Testis (tissue), 3 donors: ENCODE data around the gene ST6GALNAC5. TPM values are rescaled to one million over a fixed set of nuclear protein-coding genes. Genes with fewer than 3 reads are reported as not detected.
A peak's percentile ranks its signal among the peaks of the same experiment; 100 is the strongest.

ENCODE experiments used
- DNase-seq: peaks from one replicate; pipeline ENCODE4 v3.0.0-alpha.2; 2019
- H3K27ac ChIP-seq, 2 donors: fragments of 200-600 bp; sonication (generic); one replicate each; pipeline ENCODE4 v1.5.1; 2019
- H3K27me3 ChIP-seq: fragments of 200-600 bp; sonication (generic); one replicate; pipeline ENCODE4 v1.5.1; 2019
- H3K36me3 ChIP-seq: fragments of 200-600 bp; sonication (generic); one replicate; pipeline ENCODE4 v1.5.1; 2017; ENCODE audit warnings: low read depth; ENCODE audit errors: missing control alignments
- H3K4me1 ChIP-seq: fragments of 200-600 bp; sonication (generic); one replicate; pipeline ENCODE4 v1.5.1; 2019
- H3K4me3 ChIP-seq, 2 donors: fragments of 200-600 bp; sonication (generic); one replicate each; pipeline ENCODE4 v1.5.1; 2017 to 2019
- H3K9me3 ChIP-seq: fragments of 200-600 bp; sonication (generic); one replicate; pipeline ENCODE4 v1.5.1; 2017
- POLR2A ChIP-seq: fragments of 450-650 bp; IDR thresholded peaks from one replicate; pipeline ENCODE4 v1.6.1; 2017; ENCODE audit warnings: antibody characterized with exemption, mild to moderate bottlenecking, moderate library complexity
- WGBS, 2 donors: methylation state at CpG; one replicate each; pipeline ENCODE4 v1.1.5; 2018; 5-methylcytosine and 5-hydroxymethylcytosine counted together
- intact Hi-C: fragments of 100-400 bp; cut with DNase I; formaldehyde crosslinking; loops from one replicate; pipeline ENCODE4 v1.15.1; 2023; ENCODE audit warnings: low total_unique reads
- polyA plus RNA-seq: library from polyadenylated mRNA; stranded (reverse); fragments of 350-450 nt; fragmentation: Illumina TruSeq; extraction: RNeasy Lipid Tissue Mini Kit (QIAGEN cat#74804); gene quantifications from one replicate; pipeline ENCODE4 v1.2.3, GENCODE V29; 2014; ENCODE audit warnings: low read depth, low replicate concordance; ENCODE audit not compliant: insufficient read depth
- total RNA-seq, 2 donors: library from RNA; depleted of rRNA; stranded (reverse); fragments of >200 nt; gene quantifications; one replicate each; pipeline ENCODE4 v1.2.3, GENCODE V29; 2016
- TF ChIP-seq, protein P1 (sequence below), 3 experiments: fragments of 450-650 bp in 2 of 3; fragments of 200-600 bp in 1 of 3; sonication (generic) in 1 of 3; IDR thresholded peaks; one replicate each; pipeline ENCODE4 v1.5.1; 2016 to 2019; ENCODE audit warnings: antibody characterized with exemption in 3 of 3, mild to moderate bottlenecking in 2 of 3, moderate library complexity in 1 of 3

ST6GALNAC5 gene
- total and polyA plus RNA-seq, 3 donors from 2014 or later: 3.1 to 26.6 (median 11.1) TPM

DNA sequence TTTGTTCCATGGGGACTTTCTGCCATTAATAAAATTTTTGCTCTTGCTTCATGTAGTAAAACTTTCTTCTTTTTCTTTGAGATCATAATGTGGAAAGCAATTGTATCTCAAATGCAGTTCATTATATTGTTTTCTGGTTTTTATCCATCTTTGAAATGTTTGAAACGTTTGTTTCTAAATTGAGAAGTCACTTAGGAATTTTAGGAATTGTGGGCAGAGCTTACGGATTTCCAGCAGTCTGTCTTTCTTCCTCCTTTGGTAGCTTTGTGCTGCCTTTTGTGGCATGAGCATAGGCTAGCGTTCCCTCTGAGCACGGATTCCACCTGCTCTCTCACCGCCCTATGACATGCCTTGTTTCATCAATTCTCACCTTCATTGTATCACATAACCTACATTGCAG lies 2.9 kb upstream of the ST6GALNAC5 start:
- Histone ChIP-seq H3K4me1 (no peaks in the 10 kb centered on the region), H3K36me3 (no peaks in the 10 kb centered on the region), H3K27ac (no peak overlapping the region), H3K4me3 (no peak overlapping the region), H3K27me3 (no peaks in the 10 kb centered on the region), H3K9me3 (no peaks in the 10 kb centered on the region)
- WGBS, 2 donors: 79 to 83% methylated on average over 5 of the region's 5 CpGs
- no peak for DNase-seq
- intact Hi-C loops: no loop called here
- TF ChIP-seq POLR2A: no peak
- TF ChIP-seq, protein P1, sequence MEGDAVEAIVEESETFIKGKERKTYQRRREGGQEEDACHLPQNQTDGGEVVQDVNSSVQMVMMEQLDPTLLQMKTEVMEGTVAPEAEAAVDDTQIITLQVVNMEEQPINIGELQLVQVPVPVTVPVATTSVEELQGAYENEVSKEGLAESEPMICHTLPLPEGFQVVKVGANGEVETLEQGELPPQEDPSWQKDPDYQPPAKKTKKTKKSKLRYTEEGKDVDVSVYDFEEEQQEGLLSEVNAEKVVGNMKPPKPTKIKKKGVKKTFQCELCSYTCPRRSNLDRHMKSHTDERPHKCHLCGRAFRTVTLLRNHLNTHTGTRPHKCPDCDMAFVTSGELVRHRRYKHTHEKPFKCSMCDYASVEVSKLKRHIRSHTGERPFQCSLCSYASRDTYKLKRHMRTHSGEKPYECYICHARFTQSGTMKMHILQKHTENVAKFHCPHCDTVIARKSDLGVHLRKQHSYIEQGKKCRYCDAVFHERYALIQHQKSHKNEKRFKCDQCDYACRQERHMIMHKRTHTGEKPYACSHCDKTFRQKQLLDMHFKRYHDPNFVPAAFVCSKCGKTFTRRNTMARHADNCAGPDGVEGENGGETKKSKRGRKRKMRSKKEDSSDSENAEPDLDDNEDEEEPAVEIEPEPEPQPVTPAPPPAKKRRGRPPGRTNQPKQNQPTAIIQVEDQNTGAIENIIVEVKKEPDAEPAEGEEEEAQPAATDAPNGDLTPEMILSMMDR (IDR thresholded peaks at IDR 0.05): no peak

DNA sequence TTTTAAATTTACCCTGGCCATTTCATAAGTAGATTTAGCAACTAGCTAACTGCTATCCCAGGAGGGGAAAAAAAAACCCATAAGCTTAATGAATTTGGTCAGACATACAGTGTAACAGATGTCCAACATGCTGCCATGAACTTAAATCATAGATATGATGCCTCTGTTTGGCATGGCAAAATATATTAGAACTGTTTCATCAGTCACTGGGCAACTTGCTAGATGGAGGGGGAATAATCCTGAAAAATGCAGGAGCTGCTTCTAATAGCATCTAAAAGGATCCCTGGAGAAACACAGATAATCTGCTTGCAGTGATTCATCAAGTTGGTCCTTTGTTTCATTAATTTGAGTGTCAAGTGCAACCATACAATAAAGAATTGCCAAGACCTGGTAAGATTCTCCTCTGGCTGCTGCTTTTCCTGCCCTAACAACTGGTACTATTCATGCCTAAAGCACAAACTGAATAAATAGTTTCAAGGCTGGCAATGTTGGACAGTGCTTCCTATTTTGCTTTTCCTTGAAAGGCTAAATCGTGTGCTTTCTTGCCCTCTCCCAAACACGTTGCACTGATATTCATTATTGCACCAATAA lies 1.5 kb upstream of the ST6GALNAC5 start:
- H3K36me3 ChIP-seq: no peaks in the 10 kb centered on the region
- H3K27ac ChIP-seq: no peak overlapping the region
- H3K4me3 ChIP-seq: no peak overlapping the region
- DNase-seq: no peak
- H3K9me3 ChIP-seq: no peaks in the 10 kb centered on the region
- 53 to 75% methylated on average over 2 of the region's 2 CpGs for WGBS, 2 donors
- H3K27me3 ChIP-seq: no peaks in the 10 kb centered on the region
- no peak for TF ChIP-seq POLR2A
- TF ChIP-seq, protein P1 (IDR thresholded peaks at IDR 0.05): no peak
- H3K4me1 ChIP-seq: no peaks in the 10 kb centered on the region
- intact Hi-C loops: no loop called here

DNA sequence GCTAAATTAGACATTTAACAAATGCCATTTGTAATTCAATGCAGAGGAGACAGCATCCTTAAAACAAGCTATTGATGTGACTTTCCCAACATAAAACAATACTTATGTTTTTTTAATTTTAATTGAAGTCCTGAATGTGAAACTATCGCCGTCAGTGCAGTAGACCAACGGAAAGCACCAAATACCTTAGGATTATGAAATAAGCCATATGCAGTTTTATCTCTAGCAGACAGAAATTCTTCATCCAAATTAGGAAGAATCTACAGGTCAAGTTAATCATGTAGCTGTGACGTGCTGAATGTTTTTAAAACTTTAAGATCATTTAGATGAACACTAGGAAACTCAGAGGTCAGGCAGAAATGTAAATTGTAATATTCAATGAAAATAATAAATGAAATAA lies 714 bp upstream of the ST6GALNAC5 start:
- Histone ChIP-seq H3K9me3 (no peaks in the 10 kb centered on the region), H3K4me1 (no peaks in the 10 kb centered on the region), H3K36me3 (no peaks in the 10 kb centered on the region), H3K27ac (no peak overlapping the region), H3K27me3 (no peaks in the 10 kb centered on the region), H3K4me3 (no peak overlapping the region)
- 71 to 78% methylated on average over 4 of the region's 4 CpGs for WGBS, 2 donors
- intact Hi-C loops: no loop called here
- no peak for DNase-seq
- TF ChIP-seq POLR2A: no peak
- TF ChIP-seq, protein P1 (IDR thresholded peaks at IDR 0.05): no peak

DNA sequence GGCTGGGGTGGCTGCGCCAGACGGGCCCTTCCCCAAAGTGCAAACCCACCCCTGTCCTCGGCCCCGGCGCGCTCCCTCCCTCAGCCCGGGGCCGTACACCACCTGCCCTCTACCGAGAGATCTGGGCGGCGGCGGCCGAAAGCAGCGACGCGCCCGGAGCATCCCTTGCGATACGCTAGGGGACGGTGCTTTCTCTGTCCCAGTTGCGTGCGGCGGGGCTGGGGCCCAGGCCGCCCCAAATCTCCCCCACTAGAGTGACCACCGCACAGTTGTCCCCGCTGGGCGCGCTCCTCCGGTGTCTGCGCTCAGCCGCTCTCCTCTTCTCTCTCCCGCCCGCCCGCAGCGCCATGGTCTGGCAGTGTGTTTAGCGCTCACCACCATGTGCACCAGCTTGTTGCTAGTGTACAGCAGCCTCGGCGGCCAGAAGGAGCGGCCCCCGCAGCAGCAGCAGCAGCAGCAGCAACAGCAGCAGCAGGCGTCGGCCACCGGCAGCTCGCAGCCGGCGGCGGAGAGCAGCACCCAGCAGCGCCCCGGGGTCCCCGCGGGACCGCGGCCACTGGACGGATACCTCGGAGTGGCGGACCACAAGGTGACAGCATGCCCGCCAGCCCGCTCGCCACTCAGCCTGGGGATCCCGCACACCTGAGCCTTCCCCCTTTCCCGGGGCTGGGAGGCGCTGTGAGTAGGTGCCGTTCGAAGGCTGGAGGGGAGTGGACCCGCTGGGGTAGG lies 1.0 kb downstream of the ST6GALNAC5 start:
- Histone ChIP-seq H3K27ac (no peak overlapping the region), H3K9me3 (no peaks in the 10 kb centered on the region), H3K4me3 (peak overlapping the region; percentile 36 to 60), H3K4me1 (no peaks in the 10 kb centered on the region), H3K27me3 (no peaks in the 10 kb centered on the region), H3K36me3 (no peaks in the 10 kb centered on the region)
- 3 to 6% methylated on average over 21 to 57 of the region's 65 CpGs for WGBS, 2 donors
- intact Hi-C loops: no loop called here
- TF ChIP-seq POLR2A: no peak
- TF ChIP-seq, protein P1 (IDR thresholded peaks at IDR 0.05): no peak
- DNase-seq: peak; percentile 76

DNA sequence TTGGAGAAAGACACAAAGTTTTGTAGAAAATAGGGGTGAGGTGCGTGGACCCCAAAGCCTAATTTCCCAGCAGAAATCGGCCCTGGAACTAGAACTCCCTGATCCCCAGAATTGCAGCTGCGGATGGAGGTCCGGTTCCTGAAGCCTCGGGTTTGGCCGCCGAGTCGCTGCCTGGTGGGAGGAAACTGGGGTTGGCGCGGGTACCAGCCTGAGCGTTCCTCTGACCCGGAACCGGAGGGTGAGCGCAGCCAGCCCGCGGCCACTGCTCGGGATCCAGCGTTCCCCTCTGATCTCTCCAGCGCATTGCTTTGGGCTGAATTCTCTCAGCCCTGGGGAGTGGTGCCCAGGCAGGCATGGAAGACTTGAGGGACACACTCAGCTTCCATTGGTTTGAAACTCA lies 1.6 kb downstream of the ST6GALNAC5 start:
- H3K36me3 ChIP-seq: no peaks in the 10 kb centered on the region
- intact Hi-C loops: no loop called here
- H3K4me3 ChIP-seq: peak overlapping the region in 1 of 2 donors; percentile 60
- no peak overlapping the region for H3K27ac ChIP-seq
- 11 to 21% methylated on average over 16 to 19 of the region's 19 CpGs for WGBS, 2 donors
- peak; percentile 16 for DNase-seq
- no peaks in the 10 kb centered on the region for H3K4me1 ChIP-seq
- no peaks in the 10 kb centered on the region for H3K27me3 ChIP-seq
- no peak for TF ChIP-seq POLR2A
- TF ChIP-seq, protein P1 (IDR thresholded peaks at IDR 0.05): no peak
- no peaks in the 10 kb centered on the region for H3K9me3 ChIP-seq
